NT2/D1 (cell line): ENCODE measurements around the gene RNF220.

Experiments
- DNase-seq: peaks from one replicate; pipeline ENCODE4 v3.0.0-alpha.2; 2011; ENCODE audit warnings: low read depth, low spot score
- H3K27me3 ChIP-seq: 2 replicates; pipeline ENCODE4 v1.6.0; 2011; ENCODE audit warnings: mild to moderate bottlenecking; ENCODE audit not compliant: insufficient read length, insufficient read depth
- H3K36me3 ChIP-seq: 2 replicates; pipeline ENCODE4 v1.6.1; 2011; ENCODE audit warnings: mild to moderate bottlenecking, low read length, mixed read lengths; ENCODE audit not compliant: insufficient read depth, insufficient read length
- H3K4me1 ChIP-seq: 2 replicates; pipeline ENCODE4 v1.5.1; 2011; ENCODE audit not compliant: insufficient read depth, insufficient read length
- H3K4me3 ChIP-seq: 2 replicates; pipeline ENCODE4 v1.5.1; 2011; ENCODE audit warnings: low read depth; ENCODE audit not compliant: insufficient read length
- H3K9ac ChIP-seq: 2 replicates; pipeline ENCODE4 v1.6.0; 2011; ENCODE audit warnings: low read depth; ENCODE audit not compliant: insufficient read length
- H3K9me3 ChIP-seq: 2 replicates; pipeline ENCODE4 v1.5.1; 2011; ENCODE audit warnings: mild to moderate bottlenecking, low read length; ENCODE audit not compliant: insufficient read depth
- SUZ12 ChIP-seq: IDR thresholded peaks from 2 replicates; pipeline ENCODE4 v1.6.1; 2011; ENCODE audit not compliant: insufficient read length, insufficient read depth; ENCODE audit errors: extremely low read depth
- YY1 ChIP-seq: IDR thresholded peaks from 2 replicates; pipeline ENCODE4 v1.6.1; 2011; ENCODE audit not compliant: insufficient read length, insufficient read depth
- ZNF274 ChIP-seq: IDR thresholded peaks from 2 replicates; pipeline ENCODE4 v1.6.1; 2011; ENCODE audit warnings: mild to moderate bottlenecking, low read depth, low read length

RNF220 gene

DNA sequence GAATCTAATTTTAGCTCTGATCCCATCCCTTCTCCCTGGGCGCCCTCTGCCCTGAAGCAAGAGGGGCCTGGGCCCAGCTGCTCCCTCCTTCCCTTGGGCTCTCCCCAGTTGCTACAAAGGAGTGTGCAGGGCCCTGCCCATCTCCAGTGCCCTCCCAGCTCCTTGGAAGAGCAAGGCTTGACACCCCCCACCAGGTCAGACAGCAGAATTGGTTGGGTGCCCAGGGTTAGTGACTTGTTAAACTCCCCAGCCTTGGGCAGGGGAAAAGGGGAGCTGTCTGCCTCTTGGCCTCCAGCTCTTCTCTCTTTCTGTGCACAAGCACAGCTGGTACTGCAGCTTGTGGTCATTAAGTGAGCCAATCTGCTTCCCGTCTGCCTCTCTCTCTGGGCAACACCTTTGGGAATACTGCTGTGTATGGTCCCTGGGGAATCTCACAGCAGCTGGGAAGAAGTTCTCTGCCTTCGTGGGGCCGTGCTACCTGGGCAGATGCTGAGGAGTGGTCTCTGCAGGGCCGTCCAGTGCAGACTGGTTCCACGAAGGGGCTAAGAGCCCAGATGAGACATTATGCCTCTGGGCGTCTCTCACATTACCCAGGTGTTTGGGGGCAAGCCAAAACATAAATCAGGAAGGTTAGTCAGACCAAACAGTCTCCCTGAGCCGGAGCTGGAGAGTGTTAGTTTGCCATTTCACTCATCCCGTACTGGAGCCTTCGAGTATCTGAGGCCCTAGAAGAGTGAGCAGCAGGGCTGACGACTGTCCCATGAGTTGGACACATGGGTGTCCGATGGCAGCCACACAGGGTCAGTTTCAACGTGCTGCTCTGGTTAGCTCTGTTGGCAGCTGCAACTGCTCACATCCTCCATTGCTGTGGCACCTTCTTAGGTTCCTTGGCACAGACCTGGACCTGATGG is 231.9 kb downstream of the RNF220 start:
- peaks cover 12% of the 10 kb centered on the region for H3K4me1 ChIP-seq
- no peak overlapping the region for H3K9ac ChIP-seq
- H3K27me3 ChIP-seq: no peaks in the 10 kb centered on the region
- peaks cover 94% of the 10 kb centered on the region for H3K36me3 ChIP-seq
- no peak overlapping the region for H3K4me3 ChIP-seq
- H3K9me3 ChIP-seq: no peaks in the 10 kb centered on the region
- no peak for DNase-seq
- TF ChIP-seq SUZ12 (no peak), YY1 (no peak), ZNF274 (no peak)

DNA sequence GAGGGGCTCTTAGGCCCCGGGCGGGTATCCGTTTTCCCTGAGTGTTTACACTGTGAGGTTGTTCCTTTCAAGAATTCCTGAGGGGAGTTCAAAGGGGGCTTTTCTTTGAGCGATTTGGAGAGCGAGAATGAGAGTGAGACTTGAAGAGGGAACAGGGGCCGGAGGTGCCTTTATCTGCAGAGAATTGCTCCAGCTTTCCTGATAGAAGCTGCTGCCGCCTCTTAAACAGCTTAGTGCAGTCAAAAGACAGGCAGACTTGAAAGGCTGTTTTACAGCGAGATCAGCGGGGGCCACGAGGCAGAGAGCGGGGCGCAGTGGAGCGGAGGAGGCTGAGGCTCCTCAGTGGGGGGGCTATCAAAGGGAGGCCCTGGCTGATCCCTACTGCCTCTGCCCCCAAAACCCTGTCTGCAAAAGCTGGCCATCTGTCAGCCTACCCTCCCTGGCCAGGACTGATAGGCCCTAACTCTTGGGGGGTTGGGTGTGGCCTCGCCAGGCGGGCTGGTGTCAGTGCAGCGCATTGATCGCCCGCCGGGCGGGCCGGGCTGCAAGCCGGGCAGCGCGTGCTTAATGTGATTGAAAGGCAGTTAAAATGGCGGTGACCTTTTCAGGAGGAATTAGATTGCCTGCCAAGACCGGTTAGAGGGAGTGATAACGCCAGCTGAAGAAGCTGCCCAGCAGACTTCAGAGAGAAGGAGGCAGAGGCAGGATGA is 232.8 kb downstream of the RNF220 start:
- Histone ChIP-seq H3K27me3 (no peaks in the 10 kb centered on the region), H3K9ac (no peak overlapping the region), H3K4me1 (peaks cover 12% of the 10 kb centered on the region), H3K36me3 (peaks cover 99% of the 10 kb centered on the region), H3K4me3 (no peak overlapping the region), H3K9me3 (no peaks in the 10 kb centered on the region)
- no peak for DNase-seq
- no peak for TF ChIP-seq SUZ12

- no peak overlapping the region for H3K4me3 ChIP-seq
- H3K9ac ChIP-seq: no peak overlapping the region
- no peak for TF ChIP-seq YY1
- TF ChIP-seq ZNF274: no peak
- TF ChIP-seq SUZ12: no peak
- H3K9me3 ChIP-seq: no peaks in the 10 kb centered on the region
- peaks cover 99% of the 10 kb centered on the region for H3K36me3 ChIP-seq
- no peaks in the 10 kb centered on the region for H3K27me3 ChIP-seq
- peaks cover 4% of the 10 kb centered on the region for H3K4me1 ChIP-seq
- DNase-seq: no peak
Measured at GRCh38 chr1:44640200-44640853, 235.3 kb downstream of the RNF220 start.

GRCh38 chr1:44641126-44642102 is 236.4 kb downstream of the RNF220 start:
- TF ChIP-seq ZNF274 (no peak), SUZ12 (no peak), YY1 (no peak)
- Histone ChIP-seq H3K36me3 (peaks cover 99% of the 10 kb centered on the region), H3K4me3 (no peak overlapping the region), H3K9ac (no peak overlapping the region), H3K27me3 (no peaks in the 10 kb centered on the region), H3K9me3 (no peaks in the 10 kb centered on the region), H3K4me1 (peaks cover 4% of the 10 kb centered on the region)
- no peak for DNase-seq

DNA sequence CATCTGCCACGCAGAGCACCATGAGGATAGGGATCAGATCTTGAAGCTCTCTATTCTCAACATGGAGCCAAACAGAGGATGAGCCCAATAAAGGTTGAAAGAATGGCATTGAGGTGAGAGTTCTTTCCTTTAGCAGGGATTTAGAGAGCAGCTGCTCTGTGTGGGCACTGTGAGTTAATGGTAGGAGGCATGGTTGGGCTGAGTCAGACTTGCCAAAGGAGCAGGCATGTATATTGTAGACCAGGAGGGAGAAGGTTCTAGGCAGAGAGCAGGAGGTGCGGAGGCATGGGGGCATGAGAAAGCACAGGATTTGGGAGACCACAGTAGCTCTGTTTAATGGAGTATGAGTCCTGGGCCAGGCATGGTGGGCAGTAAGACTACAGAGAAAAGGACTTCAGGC is 237.2 kb downstream of the RNF220 start:
- DNase-seq: no peak
- Histone ChIP-seq H3K4me1 (peaks cover 4% of the 10 kb centered on the region), H3K4me3 (no peak overlapping the region), H3K9ac (no peak overlapping the region), H3K9me3 (no peaks in the 10 kb centered on the region), H3K36me3 (peaks cover 99% of the 10 kb centered on the region), H3K27me3 (no peaks in the 10 kb centered on the region)
- TF ChIP-seq ZNF274: no peak
- TF ChIP-seq YY1: no peak

GRCh38 chr1:44642925-44643324 is 237.9 kb downstream of the RNF220 start:
- no peaks in the 10 kb centered on the region for H3K9me3 ChIP-seq
- no peaks in the 10 kb centered on the region for H3K27me3 ChIP-seq
- H3K4me1 ChIP-seq: peaks cover 4% of the 10 kb centered on the region
- peaks cover 99% of the 10 kb centered on the region for H3K36me3 ChIP-seq
- DNase-seq: no peak
- no peak for TF ChIP-seq YY1
- TF ChIP-seq ZNF274: no peak
- H3K9ac ChIP-seq: no peak overlapping the region
- no peak overlapping the region for H3K4me3 ChIP-seq
